Measurements from ENCODE around the gene NCKAP5.

Gene NCKAP5

DNA sequence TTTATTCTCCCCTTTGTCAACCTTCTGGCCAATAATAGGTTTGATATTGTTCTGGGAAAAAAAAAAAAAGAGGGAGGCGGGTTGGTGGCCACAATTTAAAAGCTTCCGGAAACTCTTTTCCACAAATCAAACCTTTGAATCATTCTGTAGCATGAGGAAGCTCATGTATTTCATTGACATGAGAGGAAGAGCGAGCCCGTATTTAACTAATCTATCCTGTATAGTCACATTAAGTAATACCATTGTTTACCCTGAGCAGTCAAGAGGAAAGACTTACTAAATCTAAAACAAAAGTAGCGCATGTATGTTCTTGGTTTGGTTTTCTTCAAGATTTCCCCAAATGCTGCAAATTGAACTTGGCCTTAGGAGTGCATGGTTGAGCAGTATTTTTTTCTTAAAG is 120.1 kb downstream of the NCKAP5 start:
- Histone ChIP-seq H3K4me3 (replicated peaks; ENCODE audit: insufficient read depth, low read length) (no peak overlapping the region), H3K27ac (replicated peaks) (no peak overlapping the region), H3K27me3 (ENCODE audit: insufficient read depth, poor library complexity, severe bottlenecking) (no peaks in the 10 kb centered on the region)
- TF ChIP-seq SPI1 (IDR thresholded peaks at IDR 0.05; ENCODE audit: borderline replicate concordance, low read depth) (no peak), POLR2AphosphoS5 (IDR thresholded peaks at IDR 0.05; ENCODE audit: low read depth) (no peak), GABPA (IDR thresholded peaks at IDR 0.05; ENCODE audit: low read depth) (no peak)
- TF ChIP-seq, protein P1, sequence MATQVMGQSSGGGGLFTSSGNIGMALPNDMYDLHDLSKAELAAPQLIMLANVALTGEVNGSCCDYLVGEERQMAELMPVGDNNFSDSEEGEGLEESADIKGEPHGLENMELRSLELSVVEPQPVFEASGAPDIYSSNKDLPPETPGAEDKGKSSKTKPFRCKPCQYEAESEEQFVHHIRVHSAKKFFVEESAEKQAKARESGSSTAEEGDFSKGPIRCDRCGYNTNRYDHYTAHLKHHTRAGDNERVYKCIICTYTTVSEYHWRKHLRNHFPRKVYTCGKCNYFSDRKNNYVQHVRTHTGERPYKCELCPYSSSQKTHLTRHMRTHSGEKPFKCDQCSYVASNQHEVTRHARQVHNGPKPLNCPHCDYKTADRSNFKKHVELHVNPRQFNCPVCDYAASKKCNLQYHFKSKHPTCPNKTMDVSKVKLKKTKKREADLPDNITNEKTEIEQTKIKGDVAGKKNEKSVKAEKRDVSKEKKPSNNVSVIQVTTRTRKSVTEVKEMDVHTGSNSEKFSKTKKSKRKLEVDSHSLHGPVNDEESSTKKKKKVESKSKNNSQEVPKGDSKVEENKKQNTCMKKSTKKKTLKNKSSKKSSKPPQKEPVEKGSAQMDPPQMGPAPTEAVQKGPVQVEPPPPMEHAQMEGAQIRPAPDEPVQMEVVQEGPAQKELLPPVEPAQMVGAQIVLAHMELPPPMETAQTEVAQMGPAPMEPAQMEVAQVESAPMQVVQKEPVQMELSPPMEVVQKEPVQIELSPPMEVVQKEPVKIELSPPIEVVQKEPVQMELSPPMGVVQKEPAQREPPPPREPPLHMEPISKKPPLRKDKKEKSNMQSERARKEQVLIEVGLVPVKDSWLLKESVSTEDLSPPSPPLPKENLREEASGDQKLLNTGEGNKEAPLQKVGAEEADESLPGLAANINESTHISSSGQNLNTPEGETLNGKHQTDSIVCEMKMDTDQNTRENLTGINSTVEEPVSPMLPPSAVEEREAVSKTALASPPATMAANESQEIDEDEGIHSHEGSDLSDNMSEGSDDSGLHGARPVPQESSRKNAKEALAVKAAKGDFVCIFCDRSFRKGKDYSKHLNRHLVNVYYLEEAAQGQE (IDR thresholded peaks at IDR 0.05; ENCODE audit: insufficient replicate concordance, low read depth), result no peak
- TF ChIP-seq, protein P2, sequence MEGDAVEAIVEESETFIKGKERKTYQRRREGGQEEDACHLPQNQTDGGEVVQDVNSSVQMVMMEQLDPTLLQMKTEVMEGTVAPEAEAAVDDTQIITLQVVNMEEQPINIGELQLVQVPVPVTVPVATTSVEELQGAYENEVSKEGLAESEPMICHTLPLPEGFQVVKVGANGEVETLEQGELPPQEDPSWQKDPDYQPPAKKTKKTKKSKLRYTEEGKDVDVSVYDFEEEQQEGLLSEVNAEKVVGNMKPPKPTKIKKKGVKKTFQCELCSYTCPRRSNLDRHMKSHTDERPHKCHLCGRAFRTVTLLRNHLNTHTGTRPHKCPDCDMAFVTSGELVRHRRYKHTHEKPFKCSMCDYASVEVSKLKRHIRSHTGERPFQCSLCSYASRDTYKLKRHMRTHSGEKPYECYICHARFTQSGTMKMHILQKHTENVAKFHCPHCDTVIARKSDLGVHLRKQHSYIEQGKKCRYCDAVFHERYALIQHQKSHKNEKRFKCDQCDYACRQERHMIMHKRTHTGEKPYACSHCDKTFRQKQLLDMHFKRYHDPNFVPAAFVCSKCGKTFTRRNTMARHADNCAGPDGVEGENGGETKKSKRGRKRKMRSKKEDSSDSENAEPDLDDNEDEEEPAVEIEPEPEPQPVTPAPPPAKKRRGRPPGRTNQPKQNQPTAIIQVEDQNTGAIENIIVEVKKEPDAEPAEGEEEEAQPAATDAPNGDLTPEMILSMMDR (IDR thresholded peaks at IDR 0.05; ENCODE audit: insufficient read depth, low read length), result no peak
- no peak for DNase-seq (ENCODE audit: low read depth in 1 of 2, low spot score in 1 of 2)

DNA sequence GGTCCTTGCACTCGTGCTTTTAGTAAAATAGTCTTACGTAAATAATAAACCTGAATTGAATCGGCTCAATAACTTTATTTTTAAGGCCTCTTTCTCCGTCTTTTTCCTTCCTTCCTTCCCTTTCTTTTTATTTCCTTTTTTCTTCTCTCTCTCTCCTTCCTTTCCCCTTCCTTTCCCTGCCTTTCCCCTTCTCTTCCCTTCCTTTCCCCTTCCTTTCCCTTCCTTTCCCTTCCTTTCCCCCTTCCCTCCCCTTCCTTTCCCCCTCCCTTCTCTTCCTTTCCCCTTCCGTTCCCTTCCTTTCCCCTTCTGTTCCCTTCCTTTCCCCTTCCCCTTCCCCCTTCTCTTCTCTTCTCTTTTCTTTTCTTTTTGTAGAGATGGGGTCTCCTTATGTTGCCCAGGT is 121.0 kb downstream of the NCKAP5 start:
- TF ChIP-seq GABPA (IDR thresholded peaks at IDR 0.05; ENCODE audit: low read depth), result no peak
- TF ChIP-seq, protein P1 (IDR thresholded peaks at IDR 0.05; ENCODE audit: insufficient replicate concordance, low read depth), result no peak
- no peak for TF ChIP-seq SPI1 (IDR thresholded peaks at IDR 0.05; ENCODE audit: borderline replicate concordance, low read depth)
- TF ChIP-seq, protein P2 (IDR thresholded peaks at IDR 0.05; ENCODE audit: insufficient read depth, low read length), result no peak
- no peak for TF ChIP-seq POLR2AphosphoS5 (IDR thresholded peaks at IDR 0.05; ENCODE audit: low read depth)
- Histone ChIP-seq H3K4me3 (replicated peaks; ENCODE audit: insufficient read depth, low read length) (no peak overlapping the region), H3K27ac (replicated peaks) (no peak overlapping the region), H3K27me3 (ENCODE audit: insufficient read depth, poor library complexity, severe bottlenecking) (no peaks in the 10 kb centered on the region)
- DNase-seq (ENCODE audit: low read depth in 1 of 2, low spot score in 1 of 2), result no peak

DNA sequence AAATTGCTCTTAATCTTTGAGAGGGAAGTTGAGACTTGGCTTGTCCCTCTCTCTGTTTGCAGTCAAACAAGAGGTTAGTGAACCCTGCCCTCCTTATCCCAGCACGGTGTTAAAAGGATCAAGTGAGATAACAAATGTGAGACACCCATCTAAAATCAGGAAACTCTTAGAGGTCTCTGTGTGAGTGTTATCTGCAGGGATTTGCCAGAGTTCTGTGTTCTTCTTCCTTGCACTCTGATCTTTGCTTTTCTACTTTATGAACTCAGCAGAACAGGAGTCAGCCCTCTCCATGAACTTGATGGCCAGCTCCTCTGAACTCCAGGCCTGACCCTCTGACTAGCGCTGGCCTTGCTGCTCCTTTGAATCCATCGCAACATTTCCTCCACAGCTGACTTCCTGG is 123.8 kb downstream of the NCKAP5 start:
- DNase-seq (ENCODE audit: low read depth in 1 of 2, low spot score in 1 of 2), result no peak

DNA sequence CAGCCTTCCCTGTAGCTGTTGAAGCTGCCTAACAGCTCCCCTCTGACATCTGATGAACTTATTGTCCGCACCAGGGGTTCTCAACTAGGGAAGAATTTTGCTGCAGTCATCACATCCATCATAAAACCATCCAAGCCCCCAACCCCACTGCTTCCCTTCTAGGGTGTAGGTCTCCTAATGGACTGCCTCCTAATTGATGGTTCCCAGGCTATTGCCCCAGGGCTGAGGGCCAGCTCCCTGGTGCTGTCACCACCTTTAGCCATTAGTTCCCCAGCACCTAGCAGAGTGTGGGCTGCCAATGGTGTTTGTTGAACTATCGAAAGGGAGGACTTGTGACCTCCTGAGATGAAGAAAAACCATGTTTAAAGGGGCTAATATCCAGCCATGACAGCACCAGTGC is 125.9 kb downstream of the NCKAP5 start:
- no peak for DNase-seq (ENCODE audit: low read depth in 1 of 2, low spot score in 1 of 2)
- H3K27me3 ChIP-seq (ENCODE audit: insufficient read depth, poor library complexity, severe bottlenecking), result no peaks in the 10 kb centered on the region
- no peak overlapping the region for H3K27ac ChIP-seq (replicated peaks)
- no peak overlapping the region for H3K4me3 ChIP-seq (replicated peaks; ENCODE audit: insufficient read depth, low read length)
- no peak for TF ChIP-seq GABPA (IDR thresholded peaks at IDR 0.05; ENCODE audit: low read depth)
- TF ChIP-seq, protein P2 (IDR thresholded peaks at IDR 0.05; ENCODE audit: insufficient read depth, low read length), result no peak
- TF ChIP-seq, protein P1 (IDR thresholded peaks at IDR 0.05; ENCODE audit: insufficient replicate concordance, low read depth), result no peak
- no peak for TF ChIP-seq SPI1 (IDR thresholded peaks at IDR 0.05; ENCODE audit: borderline replicate concordance, low read depth)
- no peak for TF ChIP-seq POLR2AphosphoS5 (IDR thresholded peaks at IDR 0.05; ENCODE audit: low read depth)

More for the DNA sequence above, 123.8 kb downstream of the NCKAP5 start:
- Histone ChIP-seq H3K27ac (replicated peaks) (no peak overlapping the region), H3K27me3 (ENCODE audit: insufficient read depth, poor library complexity, severe bottlenecking) (no peaks in the 10 kb centered on the region), H3K4me3 (replicated peaks; ENCODE audit: insufficient read depth, low read length) (no peak overlapping the region)
- TF ChIP-seq, protein P2 (IDR thresholded peaks at IDR 0.05; ENCODE audit: insufficient read depth, low read length), result no peak

Data from HL-60 (cell line).